Karpas-422 (cell line): ENCODE measurements around the gene SERPINB6. TPM values are rescaled to one million over a fixed set of nuclear protein-coding genes. Genes with fewer than 3 reads are reported as not detected.
A peak's percentile ranks its signal among the peaks of the same experiment; 100 is the strongest.
"Not testable (repeated sequence)": the region's sequence is repeated elsewhere in the genome, so short reads cannot be mapped to it uniquely, and the experiment has no call there.

Experiments used
- DNase-seq: peaks from one replicate; pipeline ENCODE4 v3.0.0-alpha.2; 2015
- H2AFZ ChIP-seq: fragments of 200-600 bp; sonication (generic); 2 replicates; pipeline ENCODE4 v1.6.1; 2014; ENCODE audit warnings: antibody characterized with exemption, low read length, mixed read lengths
- H3K27ac ChIP-seq: fragments of 200-600 bp; sonication (generic); 2 replicates; pipeline ENCODE4 v1.5.1; 2014; ENCODE audit warnings: mild to moderate bottlenecking, low read length, moderate library complexity
- H3K27me3 ChIP-seq: fragments of 200-600 bp; sonication (generic); 2 replicates; pipeline ENCODE4 v1.6.1; 2014; ENCODE audit warnings: low read length, mixed read lengths
- H3K36me3 ChIP-seq: fragments of 200-600 bp; sonication (generic); 2 replicates; pipeline ENCODE4 v1.6.1; 2014; ENCODE audit warnings: low read length, mixed read lengths; ENCODE audit not compliant: insufficient read depth
- H3K4me1 ChIP-seq: fragments of 200-600 bp; sonication (generic); 2 replicates; pipeline ENCODE4 v1.6.1; 2014; ENCODE audit warnings: mild to moderate bottlenecking, low read length, mixed read lengths
- H3K4me2 ChIP-seq: fragments of 200-600 bp; sonication (generic); 2 replicates; pipeline ENCODE4 v1.6.1; 2014; ENCODE audit warnings: low read length, low read depth, mild to moderate bottlenecking; ENCODE audit not compliant: poor library complexity, severe bottlenecking
- H3K4me3 ChIP-seq: fragments of 200-600 bp; sonication (generic); 2 replicates; pipeline ENCODE4 v1.5.1; 2014; ENCODE audit warnings: mild to moderate bottlenecking, antibody characterized with exemption, low read length, mixed read lengths
- H3K79me2 ChIP-seq: fragments of 200-600 bp; sonication (generic); 2 replicates; pipeline ENCODE4 v1.6.1; 2014; ENCODE audit warnings: mild to moderate bottlenecking, low read length, mixed read lengths
- H3K9ac ChIP-seq: fragments of 200-600 bp; sonication (generic); 2 replicates; pipeline ENCODE4 v1.6.0; 2014; ENCODE audit warnings: low read length
- H3K9me2 ChIP-seq: fragments of 200-600 bp; sonication (generic), shearing (Covaris generic); replicated peaks from 2 replicates; pipeline ENCODE4 v1.6.0; 2014; ENCODE audit warnings: mild to moderate bottlenecking, low read length, moderate library complexity; ENCODE audit not compliant: insufficient read depth
- H3K9me3 ChIP-seq: fragments of 300-700, 200-600 bp; sonication (generic); 2 replicates; pipeline ENCODE4 v1.6.1; 2014; ENCODE audit warnings: low read length, mixed read lengths
- H4K20me1 ChIP-seq: fragments of 200-600 bp; sonication (generic); 2 replicates; pipeline ENCODE4 v1.6.1; 2014; ENCODE audit warnings: mild to moderate bottlenecking, antibody characterized with exemption, low read length, low read depth; ENCODE audit not compliant: insufficient read depth
- total RNA-seq: library from RNA; depleted of rRNA; stranded (reverse); fragments of >200 nt; shearing (Covaris generic); gene quantifications from 2 replicates; pipeline ENCODE4 v1.2.3, GENCODE V29; 2014; ENCODE audit warnings: low replicate concordance

SERPINB6 gene
- total RNA-seq, 1 experiment from 2014 or later, result not detected

DNA sequence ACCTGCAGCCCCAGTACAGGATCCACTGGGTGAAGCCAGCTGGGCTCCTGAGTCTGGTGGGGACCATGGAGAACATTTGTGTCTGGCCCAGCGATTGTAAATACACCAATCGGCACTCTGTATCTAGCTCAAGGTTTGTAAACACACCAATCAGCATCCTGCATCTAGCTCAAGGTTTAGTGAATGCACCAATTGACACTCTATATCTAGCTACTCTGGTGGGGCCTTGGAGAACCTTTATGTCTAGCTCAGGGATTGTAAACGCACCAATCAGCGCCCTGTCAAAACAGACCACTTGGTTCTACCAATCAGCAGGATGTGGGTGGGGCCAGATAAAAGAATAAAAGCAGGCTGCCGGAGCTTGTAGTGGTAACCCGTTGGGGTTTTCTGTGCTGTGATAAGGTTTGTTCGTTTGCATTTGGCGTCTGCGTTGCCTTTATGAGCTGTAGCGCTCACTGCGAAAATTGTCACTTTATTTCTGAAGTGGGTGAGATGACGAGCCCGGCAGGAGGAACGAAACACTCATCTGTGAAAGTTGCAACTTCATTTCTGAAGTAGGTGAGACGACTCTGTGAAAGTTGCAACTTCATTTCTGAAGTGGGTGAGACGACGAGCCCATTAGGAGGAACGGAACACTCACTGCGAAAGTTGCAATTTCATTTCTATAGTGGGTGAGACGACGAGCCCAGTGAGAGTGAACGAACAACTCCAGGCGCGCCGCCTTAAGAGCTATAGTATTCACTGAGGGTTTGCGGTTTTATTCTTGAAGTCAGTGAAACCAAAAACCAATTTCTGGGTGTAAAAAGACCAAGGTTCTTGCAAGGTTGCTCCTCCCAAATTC lies 31.1 kb downstream of the SERPINB6 start:
- Histone ChIP-seq H3K4me2 (no peak overlapping the region), H3K79me2 (no peaks in the 10 kb centered on the region), H3K9ac (no peak overlapping the region), H3K9me2 (no peaks in the 10 kb centered on the region), H3K27me3 (0 out of 2 replicates have a peak, but pooled peaks cover 2% of the 10 kb centered on the region), H2AFZ (no peak overlapping the region), H3K4me1 (peaks cover 32% of the 10 kb centered on the region), H3K36me3 (no peaks in the 10 kb centered on the region), H4K20me1 (no peaks in the 10 kb centered on the region; the same call in 1 of the 2 replicates), H3K4me3 (no peak overlapping the region), H3K27ac (no peak overlapping the region), H3K9me3 (no peaks in the 10 kb centered on the region)
- no peak for DNase-seq

DNA sequence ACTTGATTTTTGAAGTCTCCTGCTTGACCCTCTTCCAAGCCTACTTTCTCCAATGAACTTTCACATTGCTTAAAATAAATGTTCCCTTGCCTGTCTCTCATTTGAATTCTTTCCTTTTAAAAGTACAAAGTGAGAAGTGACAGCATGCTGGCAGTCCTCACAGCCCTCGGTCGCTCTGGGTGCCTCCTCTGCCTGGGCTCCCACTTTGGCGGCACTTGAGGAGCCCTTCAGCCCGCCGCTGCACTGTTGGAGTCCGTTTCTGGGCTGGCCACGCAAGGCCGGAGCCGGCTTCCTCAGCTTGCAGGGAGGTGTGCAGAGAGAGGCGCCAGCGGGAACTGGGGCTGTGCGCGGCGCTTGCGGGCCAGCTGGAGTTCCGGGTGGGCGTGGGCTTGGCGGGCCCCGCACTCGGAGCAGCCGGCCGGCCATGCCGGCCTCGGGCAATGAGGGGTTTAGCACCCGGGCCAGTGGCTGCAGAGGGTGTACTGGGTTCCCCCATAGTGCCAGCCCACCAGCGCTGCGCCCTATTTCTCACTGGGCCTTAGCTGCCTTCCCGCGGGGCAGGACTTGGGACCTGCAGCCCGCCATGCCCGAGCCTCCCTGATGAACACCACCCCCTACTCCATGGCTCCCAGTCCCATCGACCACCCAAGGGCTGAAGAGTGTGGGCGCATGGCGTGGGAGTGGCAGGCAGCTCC lies 31.9 kb downstream of the SERPINB6 start:
- no peaks in the 10 kb centered on the region for H3K36me3 ChIP-seq
- no peak overlapping the region for H3K4me2 ChIP-seq
- DNase-seq, result no peak
- H4K20me1 ChIP-seq, result no peaks in the 10 kb centered on the region
- H3K27me3 ChIP-seq, result 0 out of 2 replicates have a peak, but pooled peaks cover 1% of the 10 kb centered on the region
- H3K4me1 ChIP-seq, result peaks cover 24% of the 10 kb centered on the region
- no peak overlapping the region for H3K27ac ChIP-seq
- H3K9me2 ChIP-seq, result no peaks in the 10 kb centered on the region
- no peaks in the 10 kb centered on the region for H3K9me3 ChIP-seq
- H2AFZ ChIP-seq, result no peak overlapping the region
- no peak overlapping the region for H3K4me3 ChIP-seq
- H3K79me2 ChIP-seq, result no peaks in the 10 kb centered on the region
- H3K9ac ChIP-seq, result no peak overlapping the region

DNA sequence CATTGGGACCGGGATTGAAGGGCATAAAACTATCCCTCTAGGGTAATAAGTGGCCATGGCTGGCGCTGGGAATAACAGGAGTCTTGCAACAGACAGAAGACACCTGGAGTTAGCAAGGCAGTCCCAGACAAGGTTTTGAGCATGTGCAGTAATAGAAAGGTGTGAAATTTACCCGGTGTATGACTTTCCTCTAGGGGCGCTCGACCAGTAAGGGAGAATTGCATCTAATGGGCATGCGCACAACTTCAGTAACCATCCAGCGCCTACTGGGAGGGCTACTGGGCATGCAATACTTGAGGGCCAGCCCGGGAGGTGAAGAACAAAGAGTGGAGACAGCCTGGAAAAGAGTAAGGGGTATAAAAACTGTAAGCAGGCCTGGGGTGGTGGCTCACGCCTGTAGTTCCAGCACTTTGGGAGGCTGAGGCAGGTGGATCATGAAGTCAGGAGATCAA lies 32.7 kb downstream of the SERPINB6 start:
- Histone ChIP-seq H3K9ac (no peak overlapping the region), H4K20me1 (no peaks in the 10 kb centered on the region), H3K4me1 (peaks cover 18% of the 10 kb centered on the region), H3K4me3 (no peak overlapping the region), H3K9me3 (no peaks in the 10 kb centered on the region), H3K27ac (no peak overlapping the region), H3K27me3 (no peaks in the 10 kb centered on the region), H2AFZ (no peak overlapping the region), H3K9me2 (no peaks in the 10 kb centered on the region), H3K4me2 (no peak overlapping the region), H3K79me2 (no peaks in the 10 kb centered on the region), H3K36me3 (no peaks in the 10 kb centered on the region)
- DNase-seq, result peak; percentile 86

DNA sequence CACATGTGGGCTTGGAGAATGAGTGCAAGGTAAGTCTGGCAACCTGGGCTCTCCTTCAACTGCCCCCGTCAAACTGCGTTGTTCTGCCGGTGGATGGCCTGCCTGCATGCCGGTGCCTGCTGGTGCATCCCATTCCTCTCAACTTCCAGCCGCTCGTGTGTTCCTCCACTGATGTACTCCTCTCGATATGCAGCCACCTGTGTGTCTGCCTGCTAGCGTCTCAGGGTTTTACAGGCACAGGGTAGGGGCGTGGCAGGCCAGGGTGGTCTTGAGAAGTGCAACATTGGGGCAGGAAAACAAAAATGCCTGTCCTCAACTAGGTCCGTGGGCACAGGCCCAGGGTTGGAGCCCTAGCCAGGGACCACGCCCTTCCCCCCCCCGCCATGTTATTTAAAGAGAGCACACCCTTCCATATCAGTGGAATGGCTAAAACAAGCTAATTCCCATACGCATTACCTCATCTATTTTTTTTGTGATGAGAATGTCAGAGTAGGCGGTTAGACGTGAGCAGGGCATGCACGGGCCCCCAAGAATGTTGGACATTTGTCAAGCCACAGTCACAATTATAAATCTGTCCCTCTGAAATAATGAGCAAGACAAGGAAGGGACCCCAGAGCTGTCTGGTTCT lies 33.2 kb downstream of the SERPINB6 start:
- DNase-seq, result no peak
- Histone ChIP-seq H3K9ac (no peak overlapping the region), H3K36me3 (no peaks in the 10 kb centered on the region), H3K4me3 (no peak overlapping the region), H2AFZ (no peak overlapping the region), H3K27ac (no peak overlapping the region), H4K20me1 (no peaks in the 10 kb centered on the region), H3K9me2 (no peaks in the 10 kb centered on the region), H3K4me1 (peaks cover 13% of the 10 kb centered on the region), H3K27me3 (no peaks in the 10 kb centered on the region), H3K4me2 (no peak overlapping the region), H3K9me3 (no peaks in the 10 kb centered on the region), H3K79me2 (no peaks in the 10 kb centered on the region)

DNA sequence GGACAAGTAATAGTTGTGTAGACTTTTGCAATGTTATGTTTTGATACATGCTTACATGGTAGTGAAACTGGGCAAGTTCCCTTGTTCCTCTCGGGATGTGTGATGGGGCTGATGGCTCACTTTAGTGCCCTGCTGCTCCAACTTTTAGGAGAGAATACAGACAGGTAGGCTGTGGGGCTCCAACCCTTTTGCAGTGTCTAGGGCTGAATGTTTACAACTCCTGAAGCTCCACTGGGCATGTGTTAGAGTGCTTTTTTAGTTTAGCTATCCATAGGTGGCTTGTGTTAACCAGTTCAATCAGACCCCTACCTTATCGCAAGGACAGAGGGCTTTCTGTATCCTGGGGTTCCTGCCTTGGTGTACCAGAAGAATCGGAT lies 33.8 kb downstream of the SERPINB6 start:
- Histone ChIP-seq H3K9me3 (no peaks in the 10 kb centered on the region), H3K4me1 (peaks cover 11% of the 10 kb centered on the region), H3K4me3 (no peak overlapping the region), H3K9me2 (no peaks in the 10 kb centered on the region), H3K4me2 (no peak overlapping the region), H3K9ac (no peak overlapping the region), H3K36me3 (no peaks in the 10 kb centered on the region), H4K20me1 (no peaks in the 10 kb centered on the region), H3K79me2 (no peaks in the 10 kb centered on the region), H3K27ac (no peak overlapping the region), H2AFZ (no peak overlapping the region), H3K27me3 (no peaks in the 10 kb centered on the region)
- DNase-seq, result no peak

DNA sequence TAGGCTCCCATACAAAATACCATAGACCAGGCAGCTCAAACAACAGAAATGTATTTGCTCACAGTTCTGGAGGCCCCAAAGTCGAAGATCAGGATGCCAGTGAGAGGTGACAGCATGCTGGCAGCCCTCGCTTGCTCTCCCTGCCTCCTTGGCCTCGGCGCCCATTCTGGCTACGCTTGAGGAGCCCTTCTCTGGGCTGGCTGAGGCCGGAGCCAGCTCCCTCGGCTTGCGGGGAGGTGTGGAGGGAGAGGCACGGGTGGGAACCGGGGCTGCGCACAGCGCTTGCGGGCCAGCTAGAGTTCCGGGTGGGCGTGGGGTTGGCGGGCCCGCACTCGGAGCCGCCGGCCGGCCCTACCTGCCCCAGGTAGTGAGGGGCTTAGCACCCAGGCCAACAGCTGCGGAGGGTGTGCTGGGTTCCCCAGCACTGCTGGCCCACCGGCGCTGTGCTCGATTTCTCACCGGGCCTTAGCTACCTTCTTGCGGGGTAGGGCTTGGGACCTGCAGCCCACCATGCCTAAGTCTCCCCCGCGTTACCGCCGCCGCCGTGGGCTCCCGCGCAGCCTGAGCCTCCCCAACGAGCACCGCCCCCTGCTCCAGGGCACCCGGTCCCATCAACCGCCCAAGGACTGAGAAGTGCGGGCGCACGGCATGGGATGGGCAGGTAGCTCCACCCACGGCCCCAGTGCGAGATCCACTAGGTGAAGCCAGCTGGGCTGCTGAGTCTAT lies 35.6 kb downstream of the SERPINB6 start:
- Histone ChIP-seq H3K9me3 (no peaks in the 10 kb centered on the region), H3K4me2 (no peak overlapping the region), H3K27me3 (no peaks in the 10 kb centered on the region), H3K4me3 (no peak overlapping the region), H3K9ac (no peak overlapping the region), H3K79me2 (no peaks in the 10 kb centered on the region), H3K4me1 (peaks cover 11% of the 10 kb centered on the region), H3K27ac (no peak overlapping the region), H2AFZ (no peak overlapping the region), H4K20me1 (no peaks in the 10 kb centered on the region), H3K9me2 (no peaks in the 10 kb centered on the region), H3K36me3 (no peaks in the 10 kb centered on the region)
- no peak for DNase-seq

DNA sequence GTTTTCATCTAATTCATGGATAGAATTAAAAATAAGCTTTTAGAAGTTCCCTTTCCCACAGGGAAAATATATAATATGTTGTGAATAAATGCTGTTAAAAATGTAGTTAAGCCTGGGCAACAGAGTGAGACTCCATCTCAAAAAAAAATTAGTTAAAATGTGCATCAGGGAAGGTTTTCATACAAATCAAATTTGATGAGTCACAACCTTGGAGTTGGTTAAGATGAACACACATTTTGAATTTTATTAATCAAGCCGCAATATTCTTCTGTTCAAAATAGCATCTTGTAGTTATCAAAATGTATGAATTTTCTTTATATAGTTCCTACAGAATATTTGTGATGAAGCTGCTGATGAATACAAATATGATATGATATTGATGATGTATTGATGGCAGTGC lies 37.3 kb downstream of the SERPINB6 start:
- Histone ChIP-seq H3K9me3 (no peaks in the 10 kb centered on the region), H3K4me3 (no peak overlapping the region), H3K36me3 (no peaks in the 10 kb centered on the region), H3K9me2 (no peaks in the 10 kb centered on the region), H3K27ac (no peak overlapping the region), H4K20me1 (no peaks in the 10 kb centered on the region), H3K79me2 (no peaks in the 10 kb centered on the region), H3K9ac (no peak overlapping the region), H3K4me1 (peaks cover 6% of the 10 kb centered on the region), H3K4me2 (no peak overlapping the region), H2AFZ (no peak overlapping the region), H3K27me3 (no peaks in the 10 kb centered on the region)
- no peak for DNase-seq

DNA sequence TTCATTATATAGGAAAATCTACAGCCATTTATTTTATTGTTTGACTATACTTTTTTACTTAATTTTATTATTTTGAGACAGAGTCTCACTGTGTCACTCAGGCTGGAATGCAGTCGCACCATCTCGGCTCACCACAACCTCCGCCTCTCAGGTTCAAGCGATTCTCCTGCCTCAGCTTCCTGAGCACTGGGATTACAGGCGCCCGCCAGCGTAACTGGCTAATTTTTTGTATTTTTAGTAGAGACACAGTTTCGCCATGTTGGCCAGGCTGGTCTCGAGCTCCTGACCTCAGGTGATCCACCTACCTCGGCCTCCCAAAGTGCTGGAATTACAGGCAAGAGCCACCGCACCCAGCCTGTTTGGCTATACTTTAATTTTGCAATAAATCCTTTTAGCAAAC lies 38.5 kb downstream of the SERPINB6 start:
- H3K9me2 ChIP-seq, DNase-seq, H3K4me2 ChIP-seq, H3K27ac ChIP-seq, H3K4me1 ChIP-seq, H3K27me3 ChIP-seq, H2AFZ ChIP-seq, H4K20me1 ChIP-seq, H3K36me3 ChIP-seq, H3K9ac ChIP-seq, H3K4me3 ChIP-seq, H3K79me2 ChIP-seq, H3K9me3 ChIP-seq: not testable (repeated sequence)
